BLaER1 treated with 17β-estradiol and CSF1 and Interleukin-3, amounts not matched to agents 10 nM and 100 nM (cell line): ENCODE measurements around the gene AGXT.

Experiments
- H3K27ac ChIP-seq, 11 experiments: shearing (Covaris generic); formaldehyde crosslinking; 2 replicates each; pipeline ENCODE4 v1.8.1; 2022
- H3K27me3 ChIP-seq, 11 experiments: shearing (Covaris generic); formaldehyde crosslinking; 2 replicates each; pipeline ENCODE4 v1.8.1; 2022
- H3K36me3 ChIP-seq, 11 experiments: shearing (Covaris generic); formaldehyde crosslinking; 2 replicates each; pipeline ENCODE4 v1.8.1; 2022
- H3K4me1 ChIP-seq, 10 experiments: shearing (Covaris generic); formaldehyde crosslinking; 2 replicates each; pipeline ENCODE4 v1.8.1; 2022
- H3K4me2 ChIP-seq, 11 experiments: shearing (Covaris generic); formaldehyde crosslinking; 2 replicates each; pipeline ENCODE4 v1.8.1; 2022
- H3K4me3 ChIP-seq, 10 experiments: shearing (Covaris generic); formaldehyde crosslinking; 2 replicates each; pipeline ENCODE4 v1.8.1; 2022
- H3K9ac ChIP-seq, 11 experiments: shearing (Covaris generic); formaldehyde crosslinking; 2 replicates each; pipeline ENCODE4 v1.8.1; 2022
- H3K9me3 ChIP-seq, 11 experiments: shearing (Covaris generic); formaldehyde crosslinking; replicated peaks in 1 of 11; 2 replicates each; pipeline ENCODE4 v1.8.1; 2022
- H4K20me1 ChIP-seq, 11 experiments: shearing (Covaris generic); formaldehyde crosslinking; 2 replicates each; pipeline ENCODE4 v1.8.1; 2022
- Cebpa-rat ChIP-seq, 11 experiments: shearing (Covaris generic); IDR thresholded peaks; 2 replicates each; pipeline ENCODE4 v1.8.1; 2022

The AGXT gene

GRCh38 chr2:240917009-240917683 lies 48.5 kb downstream of the AGXT start:
- H3K9ac ChIP-seq: peak overlapping the region in 5 of 11 experiments; percentile 23 to 57 (median 37); a peak in 9 of 22 replicates
- peaks cover 0 to 43% (median 0%) of the 10 kb centered on the region in 11 experiments; a peak in 7 of 22 replicates for H4K20me1 ChIP-seq
- H3K27me3 ChIP-seq: peaks cover 0 to 24% (median 0%) of the 10 kb centered on the region in 11 experiments; a peak in 7 of 22 replicates
- H3K4me2 ChIP-seq: peak overlapping the region; percentile 68 to 97 (median 93)
- peak overlapping the region in 8 of 10 experiments; percentile 27 to 52 (median 46); a peak in 12 of 20 replicates for H3K4me3 ChIP-seq
- H3K27ac ChIP-seq: peak overlapping the region in 1 of 11 experiments; percentile 20; a peak in 1 of 22 replicates
- H3K9me3 ChIP-seq: no peaks in the 10 kb centered on the region
- no peaks in the 10 kb centered on the region for H3K36me3 ChIP-seq
- peaks cover 13 to 69% (median 38%) of the 10 kb centered on the region in 10 experiments; a peak in 19 of 20 replicates for H3K4me1 ChIP-seq
- no peak for TF ChIP-seq Cebpa-rat (IDR thresholded peaks at IDR 0.05)

- Histone ChIP-seq H3K27ac (no peak overlapping the region), H3K27me3 (peaks cover 0 to 24% (median 0%) of the 10 kb centered on the region in 11 experiments; a peak in 7 of 22 replicates), H3K9me3 (no peaks in the 10 kb centered on the region), H3K4me1 (peaks cover 13 to 69% (median 43%) of the 10 kb centered on the region in 10 experiments; a peak in 19 of 20 replicates), H3K4me2 (peak overlapping the region in 9 of 11 experiments; percentile 80 to 97 (median 96); a peak in 16 of 22 replicates), H3K36me3 (no peaks in the 10 kb centered on the region), H3K9ac (peak overlapping the region in 4 of 11 experiments; percentile 9 to 57 (median 30); a peak in 4 of 22 replicates), H3K4me3 (no peak overlapping the region), H4K20me1 (peaks cover 0 to 43% (median 0%) of the 10 kb centered on the region in 11 experiments; a peak in 7 of 22 replicates)
- no peak for TF ChIP-seq Cebpa-rat (IDR thresholded peaks at IDR 0.05)
These were observed 49.1 kb downstream of the AGXT start for GRCh38 chr2:240917684-240918257.

GRCh38 chr2:240918258-240919091 lies 49.9 kb downstream of the AGXT start:
- H4K20me1 ChIP-seq: peaks cover 0 to 43% (median 0%) of the 10 kb centered on the region in 11 experiments; a peak in 7 of 22 replicates
- H3K36me3 ChIP-seq: no peaks in the 10 kb centered on the region
- no peak overlapping the region for H3K27ac ChIP-seq
- no peaks in the 10 kb centered on the region for H3K9me3 ChIP-seq
- no peak overlapping the region for H3K4me3 ChIP-seq
- peak overlapping the region in 7 of 11 experiments; percentile 93 to 97 (median 96); a peak in 14 of 22 replicates for H3K4me2 ChIP-seq
- peaks cover 0 to 24% (median 0%) of the 10 kb centered on the region in 11 experiments; a peak in 7 of 22 replicates for H3K27me3 ChIP-seq
- peaks cover 13 to 71% (median 45%) of the 10 kb centered on the region in 10 experiments; a peak in 19 of 20 replicates for H3K4me1 ChIP-seq
- 0 out of 22 replicates have a peak overlapping the region, but pooled peaks of 1 of the 11 experiments have one; percentile 9 for H3K9ac ChIP-seq
- TF ChIP-seq Cebpa-rat (IDR thresholded peaks at IDR 0.05): no peak

- H3K36me3 ChIP-seq: no peaks in the 10 kb centered on the region
- peaks cover 13 to 67% (median 45%) of the 10 kb centered on the region in 10 experiments; a peak in 19 of 20 replicates for H3K4me1 ChIP-seq
- no peak overlapping the region for H3K4me3 ChIP-seq
- no peak overlapping the region for H3K9ac ChIP-seq
- peaks cover 0 to 43% (median 0%) of the 10 kb centered on the region in 11 experiments; a peak in 7 of 22 replicates for H4K20me1 ChIP-seq
- no peak for TF ChIP-seq Cebpa-rat (IDR thresholded peaks at IDR 0.05)
- no peak overlapping the region for H3K4me2 ChIP-seq
- no peaks in the 10 kb centered on the region for H3K9me3 ChIP-seq
- H3K27ac ChIP-seq: no peak overlapping the region
- peaks cover 0 to 24% (median 0%) of the 10 kb centered on the region in 11 experiments; a peak in 7 of 22 replicates for H3K27me3 ChIP-seq
These were observed 50.6 kb downstream of the AGXT start for GRCh38 chr2:240919161-240919781.

GRCh38 chr2:240919786-240920782 lies 51.5 kb downstream of the AGXT start:
- H3K36me3 ChIP-seq: no peaks in the 10 kb centered on the region
- H4K20me1 ChIP-seq: peaks cover 0 to 43% (median 0%) of the 10 kb centered on the region in 11 experiments; a peak in 5 of 22 replicates
- H3K9me3 ChIP-seq: no peaks in the 10 kb centered on the region
- TF ChIP-seq Cebpa-rat (IDR thresholded peaks at IDR 0.05): no peak
- no peak overlapping the region for H3K4me2 ChIP-seq
- H3K4me1 ChIP-seq: peaks cover 13 to 61% (median 44%) of the 10 kb centered on the region in 10 experiments; a peak in 19 of 20 replicates
- H3K27me3 ChIP-seq: peaks cover 0 to 20% (median 0%) of the 10 kb centered on the region in 11 experiments; a peak in 7 of 22 replicates
- no peak overlapping the region for H3K27ac ChIP-seq
- H3K9ac ChIP-seq: no peak overlapping the region
- no peak overlapping the region for H3K4me3 ChIP-seq

GRCh38 chr2:240920783-240921231 lies 52.2 kb downstream of the AGXT start:
- Histone ChIP-seq H3K4me3 (no peak overlapping the region), H3K27ac (no peak overlapping the region), H3K4me1 (peaks cover 9 to 55% (median 40%) of the 10 kb centered on the region in 10 experiments; a peak in 19 of 20 replicates), H3K27me3 (peaks cover 0 to 13% (median 0%) of the 10 kb centered on the region in 11 experiments; a peak in 7 of 22 replicates), H4K20me1 (peaks cover 0 to 44% (median 0%) of the 10 kb centered on the region in 11 experiments; a peak in 6 of 22 replicates), H3K9ac (no peak overlapping the region), H3K9me3 (no peaks in the 10 kb centered on the region), H3K36me3 (no peaks in the 10 kb centered on the region), H3K4me2 (no peak overlapping the region; a peak in 1 of 22 replicates)
- no peak for TF ChIP-seq Cebpa-rat (IDR thresholded peaks at IDR 0.05)
